Activated naive CD8-positive, alpha-beta T cell treated with anti-CD3 and anti-CD28 coated beads for 36 hours (primary cell): ENCODE measurements around the gene ZFYVE16. TPM values are rescaled to one million over a fixed set of nuclear protein-coding genes. Genes with fewer than 3 reads are reported as not detected.
"Not testable (repeated sequence)": the region's sequence is repeated elsewhere in the genome, so short reads cannot be mapped to it uniquely, and the experiment has no call there.

Source experiments
- DNase-seq: peaks from one replicate; pipeline ENCODE4 v3.0.0; 2021
- H3K27ac Mint-ChIP-seq: one replicate; pipeline ENCODE4 v1.8.0; 2022; ENCODE audit warnings: mild to moderate bottlenecking, moderate library complexity, mixed read lengths
- H3K27me3 Mint-ChIP-seq: one replicate; pipeline ENCODE4 v1.8.0; 2022; ENCODE audit warnings: mild to moderate bottlenecking, mixed read lengths
- H3K36me3 Mint-ChIP-seq: one replicate; pipeline ENCODE4 v1.8.0; 2021; ENCODE audit warnings: mild to moderate bottlenecking, mixed read lengths
- H3K4me1 Mint-ChIP-seq: one replicate; pipeline ENCODE4 v1.8.0; 2021; ENCODE audit warnings: mixed read lengths
- H3K4me3 Mint-ChIP-seq: one replicate; pipeline ENCODE4 v1.8.0; 2022; ENCODE audit warnings: mild to moderate bottlenecking, moderate library complexity, mixed read lengths
- H3K9me3 Mint-ChIP-seq: one replicate; pipeline ENCODE4 v1.8.0; 2022; ENCODE audit warnings: mixed read lengths
- total RNA-seq, 2 experiments: library from RNA; stranded (reverse); gene quantifications; one replicate each; pipeline ENCODE4 v1.2.3, GENCODE V29; 2021

The ZFYVE16 gene
- total RNA-seq = 1 to 10 TPM; 7.2 to 8.4 TPM

DNA sequence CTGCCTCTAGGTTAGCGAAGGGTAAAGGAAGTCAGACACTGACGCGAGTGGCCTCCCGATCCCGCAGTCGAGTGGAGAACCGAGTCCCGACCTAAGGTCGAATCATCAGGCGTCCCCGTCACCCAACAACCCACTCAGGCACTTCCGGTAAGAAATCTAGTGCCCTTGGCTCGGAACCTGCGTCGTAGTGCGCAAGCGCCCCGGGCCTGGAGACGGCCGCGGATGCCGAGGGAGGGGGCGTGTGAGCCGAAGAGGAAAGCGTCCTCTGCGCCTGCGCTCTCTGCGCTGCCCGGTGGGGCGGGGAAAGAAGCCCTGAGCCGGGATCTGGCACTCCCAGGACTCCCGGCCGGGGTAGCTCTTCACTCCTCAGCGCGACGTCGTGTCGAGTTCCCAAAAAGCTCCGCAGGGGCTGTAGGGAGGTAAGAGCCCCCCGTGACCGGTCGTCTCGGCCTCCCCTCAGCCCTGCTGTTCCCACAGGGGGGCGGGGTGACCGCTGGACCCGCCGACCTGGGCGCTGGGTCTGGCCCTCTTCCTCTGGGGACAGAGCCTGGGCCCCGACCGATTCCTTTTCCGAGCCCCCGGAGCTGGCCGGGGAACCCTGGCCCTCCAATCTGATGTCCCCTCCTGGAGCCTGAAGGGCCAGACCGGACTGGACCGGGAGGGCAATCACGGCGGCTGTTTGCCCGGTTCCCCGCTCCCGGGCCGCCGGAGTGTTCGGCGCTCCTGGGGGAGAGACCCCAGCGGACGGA, at the start of gene ZFYVE16:
TSS of gene ZFYVE16 (plus strand) at position 330 of the 749 bp plus-strand sequence. CDS start 26,084 bp downstream, outside the sequence.
- Mint-ChIP-seq H3K4me3 (peak within 1 kb of the TSS; percentile 88), H3K27me3 (no peaks in the 10 kb centered on the region), H3K36me3 (no peaks in the 10 kb centered on the region), H3K9me3 (no peaks in the 10 kb centered on the region), H3K27ac (peak within 1 kb of the TSS; percentile 93), H3K4me1 (peaks cover 19% of the 10 kb centered on the region)
- DNase-seq = peak; percentile 97

DNA sequence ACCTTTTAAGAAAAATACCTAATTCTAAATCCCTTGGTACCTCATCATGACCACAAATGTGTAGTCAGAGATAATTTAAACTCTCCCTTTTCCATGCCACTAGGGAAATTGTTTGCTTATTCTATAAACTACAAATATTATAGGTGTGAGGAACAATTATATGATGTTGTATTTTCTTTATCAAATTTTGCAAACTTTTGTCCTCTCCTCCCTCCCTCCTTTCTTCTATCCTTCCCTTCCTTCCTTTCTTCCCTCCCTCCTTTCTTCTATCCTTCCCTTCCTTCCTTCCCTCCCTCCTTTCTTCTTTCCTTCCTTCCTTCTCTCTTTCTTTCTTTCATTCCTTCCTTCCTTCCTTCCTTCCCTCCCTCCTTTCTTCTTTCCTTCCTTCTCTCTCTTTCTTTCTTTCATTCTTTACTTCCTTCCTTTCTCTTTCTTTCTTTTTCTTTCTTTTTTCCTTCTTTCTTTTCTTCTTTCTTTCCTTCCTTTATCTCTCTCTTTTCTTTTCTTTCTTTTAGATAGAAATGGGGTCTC, 46.9 kb upstream of the ZFYVE16 start:
- no peaks in the 10 kb centered on the region for H3K4me1 Mint-ChIP-seq
- no peak for DNase-seq
- H3K27me3 Mint-ChIP-seq = no peaks in the 10 kb centered on the region
- no peak overlapping the region for H3K4me3 Mint-ChIP-seq
- H3K27ac Mint-ChIP-seq = no peak overlapping the region
- no peaks in the 10 kb centered on the region for H3K36me3 Mint-ChIP-seq
- H3K9me3 Mint-ChIP-seq = no peaks in the 10 kb centered on the region

DNA sequence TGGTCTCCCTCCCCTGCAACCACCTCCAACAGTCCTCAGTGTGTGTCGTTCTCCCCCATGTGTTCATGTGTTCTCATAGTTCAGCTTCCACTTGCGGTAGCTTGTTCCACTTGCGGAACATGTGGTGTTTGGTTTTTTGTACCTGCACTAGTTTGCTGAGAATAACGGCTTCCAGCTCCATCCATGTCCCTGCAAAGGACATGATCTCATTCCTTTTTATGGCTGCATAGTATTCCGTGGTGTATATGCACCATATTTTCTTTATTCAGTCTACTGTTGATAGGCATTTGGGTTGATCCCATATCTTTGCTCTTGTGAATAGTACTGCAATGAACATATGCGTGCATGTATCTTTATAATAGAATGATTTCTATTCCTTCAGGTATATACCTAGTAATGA, 43.0 kb upstream of the ZFYVE16 start:
- H3K27ac Mint-ChIP-seq = no peak overlapping the region
- H3K4me1 Mint-ChIP-seq = no peaks in the 10 kb centered on the region
- no peaks in the 10 kb centered on the region for H3K9me3 Mint-ChIP-seq
- DNase-seq = no peak
- H3K4me3 Mint-ChIP-seq = no peak overlapping the region
- H3K36me3 Mint-ChIP-seq = no peaks in the 10 kb centered on the region
- H3K27me3 Mint-ChIP-seq = no peaks in the 10 kb centered on the region

DNA sequence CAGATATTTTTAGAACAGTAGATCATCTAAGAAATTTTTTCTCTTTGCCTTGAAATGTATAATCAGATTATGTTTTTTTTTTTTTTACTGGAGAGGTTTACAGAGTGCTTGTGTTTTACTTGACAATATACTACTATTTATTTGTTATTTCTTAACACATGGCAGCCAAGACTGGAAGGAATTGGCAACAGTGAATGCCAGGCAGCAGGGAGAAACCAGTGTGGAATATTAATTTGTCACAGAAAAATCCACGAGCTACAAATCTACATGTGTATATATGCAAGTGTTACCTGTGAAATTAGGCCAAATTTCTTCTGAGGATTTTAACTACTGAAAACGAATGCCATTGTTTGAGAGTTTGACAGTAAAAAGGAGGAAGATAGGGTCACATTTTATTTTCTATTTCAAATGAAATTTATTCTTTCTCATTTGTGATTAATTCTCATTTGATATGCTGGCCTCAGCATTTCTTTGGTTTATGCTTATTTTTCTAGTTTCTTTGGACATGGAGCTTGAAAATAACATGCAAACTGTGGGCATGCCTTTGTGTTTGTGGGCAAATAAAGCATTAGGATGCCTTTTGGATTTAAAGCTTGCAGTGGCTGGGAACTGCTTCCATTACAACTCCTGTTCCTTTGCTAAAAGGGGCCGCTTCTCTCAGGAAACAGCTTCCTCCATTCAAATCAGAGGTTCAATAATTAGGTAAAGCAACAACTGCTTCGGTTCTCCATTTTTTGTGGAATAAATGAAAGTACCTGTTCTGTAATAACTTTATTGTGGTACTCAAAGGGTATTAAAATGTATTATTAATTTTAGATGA, 39.0 kb upstream of the ZFYVE16 start:
- Mint-ChIP-seq H3K27ac (no peak overlapping the region), H3K4me1 (no peaks in the 10 kb centered on the region), H3K9me3 (no peaks in the 10 kb centered on the region), H3K4me3 (no peak overlapping the region), H3K27me3 (peaks cover 13% of the 10 kb centered on the region), H3K36me3 (no peaks in the 10 kb centered on the region)
- no peak for DNase-seq

DNA sequence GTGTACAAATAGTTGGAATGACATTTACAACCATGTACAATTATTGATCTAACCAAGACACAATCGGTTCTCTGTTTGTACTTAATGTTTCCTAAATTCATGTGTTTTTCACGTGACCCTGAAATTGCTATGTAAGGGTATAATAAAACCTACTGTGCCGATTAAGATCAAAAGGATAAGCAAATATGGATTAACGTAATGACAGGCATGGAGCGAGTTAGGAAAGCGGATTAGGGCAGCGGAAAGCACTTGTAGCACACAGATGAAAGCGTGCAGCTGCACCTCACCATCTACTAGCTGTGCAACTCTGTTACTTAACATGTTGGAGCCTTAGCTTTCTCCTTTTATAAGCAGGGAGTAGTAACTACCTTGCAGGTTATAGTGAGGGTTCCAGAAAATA, 38.3 kb upstream of the ZFYVE16 start:
- Mint-ChIP-seq H3K4me1 (no peaks in the 10 kb centered on the region), H3K27ac (no peak overlapping the region), H3K27me3 (peaks cover 13% of the 10 kb centered on the region), H3K36me3 (no peaks in the 10 kb centered on the region), H3K4me3 (no peak overlapping the region), H3K9me3 (no peaks in the 10 kb centered on the region)
- DNase-seq = no peak

DNA sequence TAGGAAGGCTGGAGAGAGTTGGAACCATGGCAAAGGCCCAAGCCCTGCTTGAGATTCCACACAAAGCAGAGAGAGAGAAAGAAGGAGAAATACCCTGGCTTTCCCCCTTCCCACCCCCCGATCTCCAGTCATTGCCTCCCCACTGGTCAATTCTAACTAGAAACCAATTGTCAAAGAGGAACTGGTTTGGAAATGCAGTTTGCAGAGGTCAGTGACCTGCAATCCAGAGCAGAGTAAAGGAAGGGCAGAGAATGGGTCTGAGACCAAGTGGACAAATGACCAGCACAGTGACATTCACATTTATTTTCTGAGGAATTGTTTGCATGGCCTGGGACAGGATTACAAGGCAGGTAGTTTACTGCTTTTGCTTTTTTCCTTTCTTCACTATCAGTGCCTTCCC, 37.5 kb upstream of the ZFYVE16 start:
- Mint-ChIP-seq H3K27me3 (peaks cover 13% of the 10 kb centered on the region), H3K4me1 (no peaks in the 10 kb centered on the region), H3K27ac (no peak overlapping the region), H3K9me3 (no peaks in the 10 kb centered on the region), H3K4me3 (no peak overlapping the region), H3K36me3 (no peaks in the 10 kb centered on the region)
- DNase-seq = no peak

DNA sequence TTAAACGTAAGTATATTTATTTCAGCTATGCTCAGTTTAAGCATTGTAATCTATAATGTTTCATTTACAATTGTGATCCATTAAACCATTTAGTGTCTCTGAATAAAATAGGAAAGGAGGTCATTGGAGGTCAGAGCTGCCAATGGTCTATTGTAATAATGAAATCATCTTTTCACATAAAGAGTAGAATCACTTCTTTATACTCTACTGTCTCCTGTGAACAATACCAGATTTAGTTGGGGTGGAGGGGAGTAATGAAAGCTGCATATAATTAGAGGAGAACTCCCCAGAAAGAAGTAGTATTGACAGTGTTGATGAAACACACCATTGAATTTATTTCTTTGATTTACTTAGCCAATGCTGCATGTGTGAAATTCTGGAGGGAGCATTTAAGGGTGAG, 35.1 kb upstream of the ZFYVE16 start:
- Mint-ChIP-seq H3K9me3 (no peaks in the 10 kb centered on the region), H3K4me1 (no peaks in the 10 kb centered on the region), H3K27ac (no peak overlapping the region), H3K36me3 (no peaks in the 10 kb centered on the region), H3K27me3 (peaks cover 13% of the 10 kb centered on the region), H3K4me3 (no peak overlapping the region)
- DNase-seq = no peak

DNA sequence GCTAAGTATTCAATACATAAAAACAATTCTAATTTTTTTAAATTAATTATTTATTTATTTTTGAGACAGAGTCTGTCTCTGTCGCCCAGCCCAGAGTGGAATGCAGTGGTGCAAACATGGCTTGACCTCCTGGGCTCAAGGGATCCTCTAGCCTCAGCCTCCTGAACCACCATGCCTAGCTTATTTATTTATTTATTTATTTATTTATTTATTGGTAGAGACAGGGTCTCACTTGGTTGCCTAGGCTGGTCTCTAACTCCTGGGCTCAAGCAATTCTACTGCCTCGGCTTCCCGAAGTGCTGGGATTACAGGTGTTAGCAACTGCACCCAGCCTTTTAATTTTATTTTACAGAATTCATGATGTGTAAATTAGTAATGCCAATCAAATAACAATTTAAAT, 33.7 kb upstream of the ZFYVE16 start:
- no peak for DNase-seq
- H3K4me1 Mint-ChIP-seq = no peaks in the 10 kb centered on the region
- H3K4me3 Mint-ChIP-seq = no peak overlapping the region
- peaks cover 13% of the 10 kb centered on the region for H3K27me3 Mint-ChIP-seq
- no peak overlapping the region for H3K27ac Mint-ChIP-seq
- H3K9me3 Mint-ChIP-seq = no peaks in the 10 kb centered on the region
- H3K36me3 Mint-ChIP-seq = no peaks in the 10 kb centered on the region

DNA sequence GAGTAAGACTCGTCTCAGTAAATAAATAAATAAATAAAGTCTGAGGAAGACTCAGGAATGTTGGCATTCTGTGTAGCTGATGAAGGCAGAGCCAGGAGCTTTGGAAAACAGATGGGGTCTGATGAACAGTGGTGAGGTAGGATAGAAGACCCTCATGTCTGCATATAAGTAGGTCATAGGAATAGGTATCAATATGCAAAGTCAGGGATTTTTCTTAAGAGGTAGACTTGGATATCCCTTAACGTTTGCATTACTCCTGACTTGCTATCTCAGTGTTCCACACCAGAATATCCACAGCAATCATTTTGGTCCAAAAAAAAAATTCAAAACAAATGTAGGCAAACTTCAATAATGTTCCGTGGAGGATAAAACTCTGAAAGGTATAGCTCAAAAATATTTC, 31.3 kb upstream of the ZFYVE16 start:
- Mint-ChIP-seq H3K27ac (no peak overlapping the region), H3K36me3 (no peaks in the 10 kb centered on the region), H3K27me3 (peaks cover 9% of the 10 kb centered on the region), H3K9me3 (no peaks in the 10 kb centered on the region), H3K4me1 (no peaks in the 10 kb centered on the region), H3K4me3 (no peak overlapping the region)
- DNase-seq = no peak

DNA sequence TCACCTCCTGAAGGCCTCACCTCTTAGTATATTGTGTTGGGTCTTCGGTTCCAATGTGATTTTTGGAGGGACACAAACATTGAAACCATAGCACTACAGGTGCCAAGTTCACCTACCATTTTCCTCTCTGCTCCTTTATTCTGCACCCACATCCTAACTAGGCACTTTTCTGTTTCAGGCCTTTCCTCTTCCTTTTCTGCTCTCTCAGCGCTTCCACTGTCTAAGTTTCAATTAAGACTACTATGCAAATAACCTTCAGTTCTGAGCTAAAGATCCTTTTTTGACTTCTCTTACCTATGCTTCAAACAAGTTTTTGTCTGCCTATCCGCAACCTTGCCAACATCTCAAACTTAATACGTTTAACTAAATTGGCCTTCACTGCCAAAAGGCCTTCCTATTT, 25.4 kb upstream of the ZFYVE16 start:
- no peak overlapping the region for H3K27ac Mint-ChIP-seq
- H3K9me3 Mint-ChIP-seq = no peaks in the 10 kb centered on the region
- H3K36me3 Mint-ChIP-seq = no peaks in the 10 kb centered on the region
- no peak overlapping the region for H3K4me3 Mint-ChIP-seq
- DNase-seq = no peak
- no peaks in the 10 kb centered on the region for H3K4me1 Mint-ChIP-seq
- H3K27me3 Mint-ChIP-seq = no peaks in the 10 kb centered on the region

DNA sequence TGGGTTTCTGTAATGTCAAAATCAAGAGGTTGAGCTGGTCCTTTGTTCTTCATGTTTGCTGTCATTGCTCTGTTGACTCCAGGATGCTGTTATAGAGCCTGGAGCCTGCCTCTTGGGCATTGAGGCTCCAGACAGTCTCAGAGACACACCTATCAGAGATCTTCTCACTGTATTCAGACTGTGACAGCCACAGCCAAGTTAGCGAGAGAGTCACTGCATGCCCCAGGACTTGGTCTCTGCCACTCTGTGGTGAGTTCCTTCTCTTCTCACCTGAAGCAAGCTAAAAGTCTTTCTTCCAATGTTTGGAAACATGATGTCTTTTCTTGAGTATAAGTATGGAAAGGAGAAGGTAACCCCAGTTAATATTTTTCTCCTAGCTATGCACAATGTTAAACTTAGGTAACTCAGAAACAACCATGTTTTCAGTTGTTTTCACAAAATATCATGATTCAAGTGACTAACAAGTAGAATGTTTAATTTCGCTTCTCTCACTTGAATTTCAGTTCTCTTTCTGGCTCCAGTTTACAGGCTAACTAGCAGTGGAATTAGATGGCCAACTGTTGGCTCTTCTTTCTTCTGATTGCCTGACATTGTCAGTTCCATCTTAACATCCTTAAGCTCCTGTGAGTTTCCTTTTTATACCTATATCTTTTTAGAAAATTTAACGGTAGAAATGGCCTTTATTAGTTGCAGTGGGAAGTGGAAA, 20.6 kb upstream of the ZFYVE16 start:
- Mint-ChIP-seq H3K27ac (no peak overlapping the region), H3K4me3 (no peak overlapping the region), H3K4me1 (no peaks in the 10 kb centered on the region), H3K9me3 (no peaks in the 10 kb centered on the region), H3K36me3 (no peaks in the 10 kb centered on the region), H3K27me3 (peaks cover 16% of the 10 kb centered on the region)
- no peak for DNase-seq

DNA sequence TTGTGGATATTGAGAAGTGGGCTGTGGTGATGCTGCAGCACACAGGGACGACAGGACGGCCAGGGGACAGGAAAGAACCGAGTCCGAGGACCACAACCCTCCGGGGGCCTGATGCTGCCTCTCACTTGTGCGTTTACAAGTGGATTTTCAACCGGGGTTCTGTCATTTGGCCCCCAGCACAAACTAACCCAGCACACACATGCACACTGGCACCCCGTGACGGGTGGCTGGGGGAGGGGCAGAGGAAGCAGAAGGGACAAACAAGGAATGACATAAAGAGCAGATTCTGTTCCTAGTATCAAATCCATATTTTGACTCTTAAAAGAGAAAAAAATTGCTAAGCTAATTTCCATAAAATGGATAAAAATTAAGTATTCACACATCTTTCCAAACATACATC, 18.3 kb upstream of the ZFYVE16 start:
- H3K27me3 Mint-ChIP-seq = peaks cover 27% of the 10 kb centered on the region
- DNase-seq = no peak
- no peaks in the 10 kb centered on the region for H3K4me1 Mint-ChIP-seq
- H3K9me3 Mint-ChIP-seq = no peaks in the 10 kb centered on the region
- peaks cover 2% of the 10 kb centered on the region for H3K36me3 Mint-ChIP-seq
- H3K4me3 Mint-ChIP-seq = no peak overlapping the region
- H3K27ac Mint-ChIP-seq = no peak overlapping the region

DNA sequence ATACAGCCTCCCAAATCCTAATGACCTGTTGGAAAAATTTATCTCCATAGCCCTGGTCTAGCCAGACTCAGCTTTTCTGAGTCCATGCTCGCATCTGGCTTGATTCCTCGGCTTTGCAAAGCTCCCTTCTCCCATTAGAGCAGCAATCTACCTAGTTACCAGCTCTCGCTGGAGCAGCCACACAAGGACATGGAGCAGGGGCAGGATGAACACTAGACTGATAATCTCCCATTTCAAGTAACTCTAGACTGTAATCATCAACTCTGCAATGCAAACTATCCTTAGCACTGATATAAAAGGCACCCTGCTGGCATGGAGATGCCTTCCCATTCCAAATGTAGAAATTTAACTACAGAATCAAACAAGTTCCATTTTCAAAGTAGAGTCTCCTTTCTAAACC, 17.5 kb upstream of the ZFYVE16 start:
- not testable (repeated sequence) for H3K4me3 Mint-ChIP-seq, DNase-seq, H3K9me3 Mint-ChIP-seq, H3K27ac Mint-ChIP-seq, H3K4me1 Mint-ChIP-seq, H3K36me3 Mint-ChIP-seq
- peaks cover 27% of the 10 kb centered on the region for H3K27me3 Mint-ChIP-seq

DNA sequence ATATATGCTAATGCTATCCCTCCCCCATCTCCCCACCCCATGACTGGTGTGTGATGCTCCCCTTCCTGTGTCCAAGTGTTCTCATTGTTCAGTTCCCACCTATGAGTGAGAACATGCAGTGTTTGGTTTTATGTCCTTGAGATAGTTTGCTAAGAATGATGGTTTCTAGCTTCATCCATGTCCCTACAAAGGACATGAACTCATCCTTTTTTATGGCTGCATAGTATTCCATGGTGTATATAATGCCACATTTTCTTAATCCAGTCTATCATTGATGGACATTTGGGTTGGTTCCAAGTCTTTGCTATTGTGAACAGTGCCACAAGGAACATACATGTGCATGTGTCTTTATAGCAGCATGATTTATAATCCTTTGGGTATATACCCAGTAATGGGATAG, 16.6 kb upstream of the ZFYVE16 start:
- H3K4me3 Mint-ChIP-seq, H3K9me3 Mint-ChIP-seq, H3K36me3 Mint-ChIP-seq, DNase-seq, H3K27ac Mint-ChIP-seq, H3K4me1 Mint-ChIP-seq: not testable (repeated sequence)
- H3K27me3 Mint-ChIP-seq = peaks cover 27% of the 10 kb centered on the region

DNA sequence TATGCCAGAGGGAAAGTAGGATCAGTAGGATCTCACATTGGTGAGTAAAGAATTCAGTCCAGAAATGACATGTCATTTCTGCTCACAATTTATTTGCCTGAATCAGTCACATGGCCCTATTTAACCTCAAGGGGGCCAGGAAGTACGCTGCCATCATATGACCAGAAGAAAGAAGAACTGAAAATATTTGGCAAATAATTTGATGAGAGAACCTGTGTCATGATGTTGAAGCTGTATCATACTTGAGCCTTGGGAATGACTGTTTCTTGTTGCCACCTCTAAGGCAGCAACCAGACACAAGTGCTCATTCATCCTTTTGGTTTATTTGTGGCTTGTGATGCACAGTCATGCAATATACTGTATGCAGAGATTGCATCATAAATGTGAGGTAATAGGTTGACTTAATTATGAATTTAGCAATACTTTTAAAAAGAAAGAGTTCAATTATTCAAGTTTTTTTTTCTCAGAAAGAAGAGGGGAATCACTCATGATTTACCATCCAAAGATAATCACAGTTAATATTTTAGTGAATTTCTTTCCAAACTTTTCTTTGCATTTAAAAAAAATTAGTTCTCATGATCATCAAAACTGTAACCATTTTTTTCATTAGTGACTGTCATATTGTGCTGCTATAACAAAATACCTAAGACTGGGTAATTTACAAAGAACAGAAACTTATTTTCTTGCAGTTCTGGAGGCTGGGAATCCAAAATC, 8.2 kb upstream of the ZFYVE16 start:
- H3K36me3 Mint-ChIP-seq = no peaks in the 10 kb centered on the region
- no peak overlapping the region for H3K4me3 Mint-ChIP-seq
- DNase-seq = no peak

More for the DNA sequence above, 8.2 kb upstream of the ZFYVE16 start:
- Mint-ChIP-seq H3K9me3 (no peaks in the 10 kb centered on the region), H3K4me1 (no peaks in the 10 kb centered on the region), H3K27ac (no peak overlapping the region), H3K27me3 (peaks cover 4% of the 10 kb centered on the region)
